IPS-15b (cell line): ENCODE measurements around the gene STKLD1.
"Not testable (repeated sequence)": the region's sequence is repeated elsewhere in the genome, so short reads cannot be mapped to it uniquely, and the experiment has no call there.

Experiments
- H3K27me3 ChIP-seq: one replicate; pipeline ENCODE4 v1.6.1; 2013; ENCODE audit warnings: low read length; ENCODE audit not compliant: control insufficient read depth, insufficient read depth
- H3K36me3 ChIP-seq: one replicate; pipeline ENCODE4 v1.6.1; 2013; ENCODE audit warnings: low read length; ENCODE audit not compliant: control insufficient read depth, insufficient read depth
- H3K4me1 ChIP-seq: one replicate; pipeline ENCODE4 v1.6.1; 2013; ENCODE audit warnings: mild to moderate bottlenecking, low read length; ENCODE audit not compliant: control insufficient read depth, insufficient read depth
- H3K4me3 ChIP-seq: one replicate; pipeline ENCODE4 v1.5.1; 2013; ENCODE audit warnings: low read depth, low read length
- H3K9ac ChIP-seq: one replicate; pipeline ENCODE4 v1.6.1; 2013; ENCODE audit warnings: low read depth, mild to moderate bottlenecking, low read length
- H3K9me3 ChIP-seq: one replicate; pipeline ENCODE4 v1.6.1; 2013; ENCODE audit warnings: mild to moderate bottlenecking, low read length; ENCODE audit not compliant: control insufficient read depth, insufficient read depth

Gene STKLD1

DNA sequence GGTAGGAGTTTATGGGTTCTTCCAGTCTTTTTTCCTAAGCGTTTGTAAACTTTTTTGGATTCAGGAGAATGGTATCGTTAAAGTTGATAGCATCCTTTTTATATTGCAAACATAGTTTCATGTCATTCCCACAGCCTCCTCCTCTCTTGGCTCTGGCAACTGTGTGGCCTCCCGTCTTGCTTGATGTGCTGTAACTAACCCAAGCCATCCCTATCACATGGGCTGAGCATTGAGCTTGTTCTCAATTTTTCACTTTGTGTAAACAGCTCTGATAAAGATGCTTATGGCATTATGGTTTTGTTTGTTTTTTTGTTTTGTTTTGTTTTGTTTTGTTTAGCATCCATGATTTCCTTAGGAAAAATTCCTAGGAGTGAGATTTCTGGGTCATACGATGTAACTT is 4.6 kb downstream of the STKLD1 start:
- no peaks in the 10 kb centered on the region for H3K9me3 ChIP-seq
- H3K4me1 ChIP-seq, result no peaks in the 10 kb centered on the region
- H3K27me3 ChIP-seq, result peaks cover 17% of the 10 kb centered on the region
- no peak overlapping the region for H3K9ac ChIP-seq
- no peak overlapping the region for H3K4me3 ChIP-seq
- H3K36me3 ChIP-seq, result no peaks in the 10 kb centered on the region

DNA sequence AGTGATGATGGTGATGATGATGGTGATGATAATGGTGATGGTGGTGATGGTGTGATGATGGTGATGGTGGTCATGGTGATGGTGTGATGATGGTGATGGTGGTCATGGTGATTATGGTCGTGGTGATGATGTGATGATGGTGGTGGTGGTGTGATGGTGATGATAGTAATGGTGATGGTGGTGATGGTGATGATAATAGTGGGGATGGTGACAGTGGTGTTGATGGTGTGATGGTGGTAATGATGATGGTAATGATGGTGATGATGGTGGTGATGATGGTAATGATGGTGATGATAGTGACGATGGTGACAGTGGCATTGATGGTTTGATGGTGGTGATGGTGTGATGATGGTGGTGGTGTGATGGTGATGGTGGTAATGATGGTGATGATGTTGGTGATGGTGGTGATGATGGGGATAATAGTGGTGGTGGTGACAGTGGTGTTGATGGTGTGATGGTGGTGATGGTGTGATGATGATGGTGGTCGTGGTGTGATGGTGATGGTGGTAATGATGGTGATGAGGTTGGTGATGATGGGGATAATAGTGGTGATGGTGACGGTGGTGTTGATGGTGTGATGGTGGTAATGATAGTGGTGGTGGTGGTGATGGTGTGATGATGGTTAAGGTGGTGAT is 6.5 kb downstream of the STKLD1 start:
- Histone ChIP-seq H3K27me3 (peaks cover 10% of the 10 kb centered on the region), H3K36me3 (no peaks in the 10 kb centered on the region), H3K4me1 (no peaks in the 10 kb centered on the region), H3K9me3 (no peaks in the 10 kb centered on the region), H3K9ac (no peak overlapping the region), H3K4me3 (no peak overlapping the region)

DNA sequence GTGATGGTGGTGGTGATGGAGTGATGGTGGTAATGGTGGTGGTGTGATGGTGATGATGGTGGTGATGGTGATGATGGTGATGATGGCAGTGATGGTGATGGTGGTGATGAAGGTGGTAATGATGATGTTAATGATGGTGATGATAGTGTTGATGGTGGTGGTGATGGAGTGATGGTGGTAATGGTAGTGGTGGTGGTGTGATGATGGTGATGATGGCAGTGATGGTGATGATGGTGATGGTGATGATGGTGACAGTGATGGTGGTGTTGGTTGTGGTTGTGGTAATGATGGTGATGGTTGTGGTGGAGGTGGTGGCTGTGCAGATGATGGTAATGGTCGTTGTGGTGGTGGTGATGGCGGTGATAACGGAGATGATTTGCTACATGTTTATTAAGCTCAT is 7.3 kb downstream of the STKLD1 start:
- Histone ChIP-seq H3K4me3 (no peak overlapping the region), H3K4me1 (no peaks in the 10 kb centered on the region), H3K36me3 (no peaks in the 10 kb centered on the region), H3K27me3 (peaks cover 8% of the 10 kb centered on the region), H3K9me3 (no peaks in the 10 kb centered on the region), H3K9ac (no peak overlapping the region)

DNA sequence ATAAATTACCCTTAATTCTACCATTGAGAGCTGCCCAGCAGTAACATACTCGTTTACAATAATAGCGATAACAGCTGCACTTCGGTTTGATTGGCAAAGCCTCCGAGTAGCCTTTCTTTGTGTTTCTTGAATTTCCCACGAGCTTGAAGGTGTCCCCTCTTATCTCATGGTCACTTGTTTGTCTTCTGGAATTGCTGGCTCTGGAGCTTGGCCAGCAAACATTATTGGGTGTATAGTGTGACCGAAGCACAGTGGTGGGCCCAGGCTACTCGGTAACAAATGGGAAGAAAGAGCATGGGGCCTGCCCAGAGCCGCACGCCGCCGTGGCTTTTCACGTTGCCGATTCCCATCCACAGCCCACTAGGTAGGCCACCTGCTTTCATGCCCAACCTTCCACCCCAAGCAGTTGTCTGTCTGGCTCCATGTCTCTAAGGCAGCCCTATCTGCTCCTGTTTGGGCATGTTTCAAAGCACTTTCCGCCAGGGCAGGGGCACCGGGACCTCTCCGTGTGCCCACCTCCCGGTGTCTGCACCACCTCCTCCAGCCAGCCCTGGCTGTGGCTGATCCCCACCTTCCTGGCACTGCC is 8.7 kb downstream of the STKLD1 start:
- Histone ChIP-seq H3K9me3 (no peaks in the 10 kb centered on the region), H3K27me3 (no peaks in the 10 kb centered on the region), H3K4me3 (no peak overlapping the region), H3K9ac (no peak overlapping the region), H3K4me1 (no peaks in the 10 kb centered on the region), H3K36me3 (no peaks in the 10 kb centered on the region)

DNA sequence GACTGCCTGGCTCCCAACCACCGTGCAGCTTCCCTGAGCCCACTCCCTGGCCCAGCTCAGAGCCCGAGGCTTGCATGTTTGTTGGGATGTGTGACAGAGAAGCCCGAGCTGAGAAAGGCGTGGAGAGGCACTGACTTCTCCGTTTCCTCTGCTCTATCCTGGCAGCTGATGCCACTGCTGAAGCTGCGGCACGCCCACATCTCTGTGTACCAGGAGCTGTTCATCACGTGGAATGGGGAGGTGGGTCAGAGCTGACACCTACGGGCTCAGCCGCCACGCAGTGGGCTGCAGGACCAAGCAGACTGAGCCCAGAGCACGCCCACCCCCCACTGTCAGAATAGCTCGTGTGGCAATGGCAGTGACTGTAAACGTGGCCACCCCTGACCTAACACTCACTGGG is 9.3 kb downstream of the STKLD1 start:
- Histone ChIP-seq H3K4me3 (no peak overlapping the region), H3K27me3 (no peaks in the 10 kb centered on the region)

DNA sequence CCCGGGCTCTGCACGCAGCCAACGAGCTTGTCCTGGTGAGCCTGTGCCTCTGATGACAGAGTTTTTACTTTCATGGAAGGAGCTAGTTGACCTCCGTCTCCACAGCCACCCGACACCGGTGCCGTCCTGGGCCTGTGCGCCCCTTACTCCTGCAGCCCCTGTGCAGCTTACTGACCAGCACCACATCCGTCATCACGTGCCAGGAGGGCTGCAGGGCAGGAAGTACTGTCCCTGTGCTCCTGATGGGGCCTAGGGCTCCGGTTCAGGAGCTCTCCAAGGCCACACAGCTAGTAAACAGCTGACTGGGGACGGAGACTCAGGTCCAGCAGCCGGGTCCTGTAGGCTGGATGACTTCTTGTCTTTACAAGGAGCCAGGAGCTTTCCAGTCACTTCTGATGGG is 10.2 kb downstream of the STKLD1 start:
- Histone ChIP-seq H3K4me1 (no peaks in the 10 kb centered on the region), H3K36me3 (no peaks in the 10 kb centered on the region), H3K4me3 (no peak overlapping the region), H3K27me3 (no peaks in the 10 kb centered on the region), H3K9ac (no peak overlapping the region), H3K9me3 (no peaks in the 10 kb centered on the region)

More for the DNA sequence above, 9.3 kb downstream of the STKLD1 start:
- no peaks in the 10 kb centered on the region for H3K36me3 ChIP-seq
- H3K4me1 ChIP-seq, result no peaks in the 10 kb centered on the region
- no peaks in the 10 kb centered on the region for H3K9me3 ChIP-seq
- no peak overlapping the region for H3K9ac ChIP-seq

DNA sequence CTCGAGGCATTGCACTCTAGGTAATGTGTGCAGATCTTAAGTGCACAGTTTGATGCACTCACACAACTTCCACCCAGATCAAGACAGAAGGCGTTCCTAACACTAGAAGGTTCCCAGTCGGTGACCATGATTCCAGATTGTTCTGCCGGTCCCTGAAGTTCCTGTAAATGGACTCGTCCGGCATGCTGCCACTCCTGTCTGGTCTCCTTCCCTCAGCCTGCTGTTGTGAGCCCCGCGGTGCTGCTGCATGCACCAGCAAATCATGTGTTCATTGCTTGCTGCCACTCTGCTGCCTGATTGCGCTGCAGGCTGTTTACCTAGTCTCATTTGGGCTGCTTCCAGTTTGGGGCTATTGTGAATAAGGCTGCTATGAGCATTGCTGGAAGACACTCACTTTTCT is 11.5 kb downstream of the STKLD1 start:
- Histone ChIP-seq H3K4me1 (no peaks in the 10 kb centered on the region), H3K27me3 (no peaks in the 10 kb centered on the region)

DNA sequence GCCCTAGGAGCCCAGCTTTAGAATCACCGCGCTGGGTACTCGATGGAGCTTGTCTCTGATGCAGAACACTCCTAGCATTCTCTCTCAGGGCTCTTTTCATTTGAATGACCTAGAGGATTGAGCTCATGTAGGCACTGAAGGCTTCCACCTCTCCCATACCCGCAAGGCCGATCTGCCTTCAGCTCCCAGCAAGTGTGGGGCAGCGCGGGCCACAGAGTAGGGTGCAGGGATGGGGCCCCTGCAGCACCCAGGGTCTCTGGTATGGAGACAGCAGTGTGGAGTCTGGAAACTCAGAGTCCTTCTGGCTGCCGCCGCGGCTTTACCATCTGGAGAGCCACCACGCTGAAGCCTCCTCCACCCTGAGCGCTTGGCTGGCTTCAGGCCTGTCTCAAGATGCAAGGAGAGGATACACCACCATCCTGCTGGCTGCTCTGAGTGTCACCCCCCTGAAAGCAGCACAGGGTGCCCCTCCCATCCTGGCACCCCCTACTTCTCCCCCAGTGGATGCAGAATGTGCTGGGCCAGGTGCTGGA is 12.9 kb downstream of the STKLD1 start:
- H3K4me1 ChIP-seq, result no peaks in the 10 kb centered on the region
- no peaks in the 10 kb centered on the region for H3K9me3 ChIP-seq
- no peaks in the 10 kb centered on the region for H3K36me3 ChIP-seq
- no peaks in the 10 kb centered on the region for H3K27me3 ChIP-seq
- no peak overlapping the region for H3K4me3 ChIP-seq
- no peak overlapping the region for H3K9ac ChIP-seq

More for the DNA sequence above, 11.5 kb downstream of the STKLD1 start:
- Histone ChIP-seq H3K36me3 (no peaks in the 10 kb centered on the region), H3K9me3 (no peaks in the 10 kb centered on the region), H3K4me3 (no peak overlapping the region), H3K9ac (no peak overlapping the region)

DNA sequence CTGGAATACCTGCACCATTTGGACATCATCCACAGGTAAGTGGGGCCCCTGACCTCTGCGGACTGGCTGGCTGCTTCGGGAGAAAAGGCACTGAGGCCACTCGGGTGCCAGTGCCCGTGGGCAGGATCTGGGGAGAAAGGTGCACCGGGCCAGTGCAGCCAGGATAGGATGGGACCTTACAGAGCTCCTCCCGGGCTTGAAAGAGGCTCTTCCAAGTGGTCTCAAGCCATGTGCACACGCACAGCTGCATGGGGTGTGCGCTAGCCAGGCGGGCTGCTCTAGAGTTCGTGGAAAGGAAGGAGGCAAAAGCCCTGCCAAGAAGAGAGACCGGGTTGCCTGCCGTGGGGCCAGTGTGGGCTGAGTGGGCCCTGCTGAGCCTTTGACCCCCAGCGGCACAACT is 13.4 kb downstream of the STKLD1 start:
- Histone ChIP-seq H3K9me3 (no peaks in the 10 kb centered on the region), H3K9ac (no peak overlapping the region), H3K4me3 (no peak overlapping the region), H3K4me1 (no peaks in the 10 kb centered on the region), H3K27me3 (no peaks in the 10 kb centered on the region), H3K36me3 (no peaks in the 10 kb centered on the region)

DNA sequence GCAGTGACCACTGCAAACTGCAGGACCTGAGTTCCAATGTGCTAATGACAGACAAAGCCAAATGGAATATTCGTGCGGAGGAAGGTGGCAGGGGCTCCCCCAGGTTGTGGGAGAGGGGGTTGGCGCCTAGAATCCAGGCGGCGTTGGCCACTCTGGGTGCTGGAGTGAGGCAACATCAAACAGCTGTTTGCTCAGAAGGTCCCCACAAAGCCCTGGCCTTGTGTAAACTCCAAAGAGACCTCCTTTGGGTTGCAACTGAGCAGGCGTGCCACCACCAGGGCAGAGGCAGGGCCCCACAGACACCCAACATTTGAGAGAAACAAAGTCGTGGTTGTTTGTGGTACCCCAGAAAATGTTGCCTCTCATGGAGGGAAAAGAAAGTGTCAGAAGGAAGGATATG is 14.5 kb downstream of the STKLD1 start:
- Histone ChIP-seq H3K27me3 (no peaks in the 10 kb centered on the region), H3K36me3 (no peaks in the 10 kb centered on the region), H3K4me1 (no peaks in the 10 kb centered on the region), H3K4me3 (no peak overlapping the region), H3K9me3 (no peaks in the 10 kb centered on the region), H3K9ac (no peak overlapping the region)

DNA sequence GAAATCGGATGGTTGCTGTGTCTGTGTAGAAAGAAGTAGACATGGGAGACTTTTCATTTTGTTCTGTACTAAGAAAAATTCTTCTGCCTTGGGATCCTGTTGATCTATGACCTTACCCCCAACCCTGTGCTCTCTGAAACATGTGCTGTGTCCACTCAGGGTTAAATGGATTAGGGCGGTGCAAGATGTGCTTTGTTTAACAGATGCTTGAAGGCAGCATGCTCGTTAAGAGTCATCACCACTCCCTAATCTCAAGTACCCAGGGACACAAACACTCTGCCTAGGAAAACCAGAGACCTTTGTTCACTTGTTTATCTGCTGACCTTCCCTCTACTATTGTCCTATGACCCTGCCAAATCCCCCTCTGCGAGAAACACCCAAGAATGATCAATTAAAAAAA is 15.3 kb downstream of the STKLD1 start:
- not testable (repeated sequence) for H3K4me1 ChIP-seq, H3K9ac ChIP-seq, H3K9me3 ChIP-seq, H3K27me3 ChIP-seq, H3K4me3 ChIP-seq, H3K36me3 ChIP-seq

DNA sequence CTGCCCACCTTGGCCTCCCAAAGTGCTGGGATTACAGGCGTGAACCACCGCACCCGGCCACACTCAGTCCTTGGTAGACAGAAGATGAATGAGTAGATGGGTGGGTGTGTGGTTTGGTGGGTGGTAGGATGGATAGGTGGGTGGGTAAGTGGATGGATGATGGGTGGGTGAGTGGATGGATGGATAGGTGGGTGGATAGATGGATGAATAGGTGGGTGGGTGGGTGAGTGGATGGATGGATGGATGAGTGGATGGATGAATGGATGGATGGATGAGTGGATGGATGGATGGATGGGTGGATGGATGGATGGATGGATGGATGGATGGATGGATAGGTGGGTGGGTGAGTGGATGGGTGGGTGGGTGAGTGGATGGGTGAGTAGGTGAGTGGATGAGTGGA is 16.1 kb downstream of the STKLD1 start:
- H3K27me3 ChIP-seq, H3K4me1 ChIP-seq, H3K36me3 ChIP-seq, H3K9ac ChIP-seq, H3K4me3 ChIP-seq, H3K9me3 ChIP-seq: not testable (repeated sequence)
